ENCODE data around the gene PDIK1L. TPM values are rescaled to one million over a fixed set of nuclear protein-coding genes. Genes with fewer than 3 reads are reported as not detected.

Gene PDIK1L
- total and polyA plus RNA-seq, 2 of the 8 experiments (the other 6 are each of a cell fraction or from before 2014, with no cell fraction given) = 0.95 to 4.5 TPM

Other genes with a start within 250 kb of the PDIK1L start
- gene PAQR7, start 236.1 kb upstream of the PDIK1L start, total RNA-seq (2021; fragmentation: NEBNext Ultra II Directional; extraction: Animal tissue kit (Norgen Biotek cat#: 25700)) = 7.3 and 7.7 TPM in 2 replicates
- gene PAQR7, start 236.1 kb upstream of the PDIK1L start, polyA plus RNA-seq (2011; rRNA removed) = 7.4 and 9.0 TPM in 2 replicates
- 561 and 564 TPM in 2 replicates for gene STMN1, start 205.4 kb upstream of the PDIK1L start, total RNA-seq (2021; fragmentation: NEBNext Ultra II Directional; extraction: Animal tissue kit (Norgen Biotek cat#: 25700))
- gene STMN1, start 205.4 kb upstream of the PDIK1L start, polyA plus RNA-seq (2011; rRNA removed) = 78.4 and 116 TPM in 2 replicates
- gene PAFAH2, start 113.8 kb upstream of the PDIK1L start, total RNA-seq (2021; fragmentation: NEBNext Ultra II Directional; extraction: Animal tissue kit (Norgen Biotek cat#: 25700)) = 7.6 and 9.3 TPM in 2 replicates
- 7.7 and 15.6 TPM in 2 replicates for gene PAFAH2, start 113.8 kb upstream of the PDIK1L start, polyA plus RNA-seq (2011; rRNA removed)
- gene EXTL1, start 90.0 kb upstream of the PDIK1L start, total RNA-seq (2021; fragmentation: NEBNext Ultra II Directional; extraction: Animal tissue kit (Norgen Biotek cat#: 25700)) = 1.2 and 1.3 TPM in 2 replicates
- gene EXTL1, start 90.0 kb upstream of the PDIK1L start, polyA plus RNA-seq (2011; rRNA removed) = 0.89 and 2.0 TPM in 2 replicates
- gene SLC30A2, start 65.7 kb upstream of the PDIK1L start, total RNA-seq (2021; fragmentation: NEBNext Ultra II Directional; extraction: Animal tissue kit (Norgen Biotek cat#: 25700)) = 0.19 TPM in 1 of 2 replicates, not detected in the other
- gene SLC30A2, start 65.7 kb upstream of the PDIK1L start, polyA plus RNA-seq (2011; rRNA removed) = 0.76 and 0.78 TPM in 2 replicates
- not detected in 2 replicates for gene TRIM63, start 44.2 kb upstream of the PDIK1L start, total RNA-seq (2021; fragmentation: NEBNext Ultra II Directional; extraction: Animal tissue kit (Norgen Biotek cat#: 25700))
- gene TRIM63, start 44.2 kb upstream of the PDIK1L start, polyA plus RNA-seq (2011; rRNA removed) = not detected in 2 replicates
- 0.46 and 0.48 TPM in 2 replicates for gene FAM110D, start 47.3 kb downstream of the PDIK1L start, total RNA-seq (2021; fragmentation: NEBNext Ultra II Directional; extraction: Animal tissue kit (Norgen Biotek cat#: 25700))
- gene FAM110D, start 47.3 kb downstream of the PDIK1L start, polyA plus RNA-seq (2011; rRNA removed) = 0.20 and 0.21 TPM in 2 replicates
- gene C1orf232, start 57.1 kb downstream of the PDIK1L start, total RNA-seq (2021; fragmentation: NEBNext Ultra II Directional; extraction: Animal tissue kit (Norgen Biotek cat#: 25700)) = not detected in 2 replicates
- gene C1orf232, start 57.1 kb downstream of the PDIK1L start, polyA plus RNA-seq (2011; rRNA removed) = not detected in 2 replicates
- 38.2 and 40.2 TPM in 2 replicates for gene ZNF593, start 58.1 kb downstream of the PDIK1L start, total RNA-seq (2021; fragmentation: NEBNext Ultra II Directional; extraction: Animal tissue kit (Norgen Biotek cat#: 25700))
- gene ZNF593, start 58.1 kb downstream of the PDIK1L start, polyA plus RNA-seq (2011; rRNA removed) = 68.0 and 112 TPM in 2 replicates
- gene ZNF593OS, start 60.0 kb downstream of the PDIK1L start, total RNA-seq (2021; fragmentation: NEBNext Ultra II Directional; extraction: Animal tissue kit (Norgen Biotek cat#: 25700)) = not detected in 2 replicates
- not detected in 2 replicates for gene ZNF593OS, start 60.0 kb downstream of the PDIK1L start, polyA plus RNA-seq (2011; rRNA removed)
- gene CNKSR1, start 65.7 kb downstream of the PDIK1L start, total RNA-seq (2021; fragmentation: NEBNext Ultra II Directional; extraction: Animal tissue kit (Norgen Biotek cat#: 25700)) = 13.0 and 14.5 TPM in 2 replicates
- 13.9 and 20.9 TPM in 2 replicates for gene CNKSR1, start 65.7 kb downstream of the PDIK1L start, polyA plus RNA-seq (2011; rRNA removed)
- 0.65 and 0.90 TPM in 2 replicates for gene CATSPER4, start 78.8 kb downstream of the PDIK1L start, total RNA-seq (2021; fragmentation: NEBNext Ultra II Directional; extraction: Animal tissue kit (Norgen Biotek cat#: 25700))
- gene CATSPER4, start 78.8 kb downstream of the PDIK1L start, polyA plus RNA-seq (2011; rRNA removed) = 0.83 TPM in 2 replicates
- 35.3 and 40.4 TPM in 2 replicates for gene CEP85, start 122.4 kb downstream of the PDIK1L start, total RNA-seq (2021; fragmentation: NEBNext Ultra II Directional; extraction: Animal tissue kit (Norgen Biotek cat#: 25700))
- gene CEP85, start 122.4 kb downstream of the PDIK1L start, polyA plus RNA-seq (2011; rRNA removed) = 37.4 and 43.7 TPM in 2 replicates
- gene SH3BGRL3, start 168.3 kb downstream of the PDIK1L start, total RNA-seq (2021; fragmentation: NEBNext Ultra II Directional; extraction: Animal tissue kit (Norgen Biotek cat#: 25700)) = 77.8 and 84.4 TPM in 2 replicates
- 107 and 120 TPM in 2 replicates for gene SH3BGRL3, start 168.3 kb downstream of the PDIK1L start, polyA plus RNA-seq (2011; rRNA removed)
- gene UBXN11, start 194.8 kb downstream of the PDIK1L start, total RNA-seq (2021; fragmentation: NEBNext Ultra II Directional; extraction: Animal tissue kit (Norgen Biotek cat#: 25700)) = 6.1 and 6.3 TPM in 2 replicates
- 10.4 and 14.8 TPM in 2 replicates for gene UBXN11, start 194.8 kb downstream of the PDIK1L start, polyA plus RNA-seq (2011; rRNA removed)
- gene CD52, start 206.1 kb downstream of the PDIK1L start, total RNA-seq (2021; fragmentation: NEBNext Ultra II Directional; extraction: Animal tissue kit (Norgen Biotek cat#: 25700)) = 2.4 TPM in 1 of 2 replicates, not detected in the other
- gene CD52, start 206.1 kb downstream of the PDIK1L start, polyA plus RNA-seq (2011; rRNA removed) = 2.7 and 3.1 TPM in 2 replicates
- gene CRYBG2, start 242.3 kb downstream of the PDIK1L start, total RNA-seq (2021; fragmentation: NEBNext Ultra II Directional; extraction: Animal tissue kit (Norgen Biotek cat#: 25700)) = 17.0 and 22.2 TPM in 2 replicates
- 14.2 and 22.1 TPM in 2 replicates for gene CRYBG2, start 242.3 kb downstream of the PDIK1L start, polyA plus RNA-seq (2011; rRNA removed)